K562 (cell line): ENCODE results near the gene KATNAL1. TPM values are rescaled to one million over a fixed set of nuclear protein-coding genes. Genes with fewer than 3 reads are reported as not detected.

Experiments used
- ETS2 ChIP-seq: IDR thresholded peaks from 2 replicates; pipeline ENCODE4 v1.6.1; 2016; ENCODE audit warnings: borderline replicate concordance, missing genetic modification characterization, mild to moderate bottlenecking, moderate library complexity, missing compliant biosample characterization; ENCODE audit not compliant: poor library complexity, severe bottlenecking
- KLF6 ChIP-seq: fragments of 250-450 bp; sonication (Bioruptor Pico); IDR thresholded peaks from 2 replicates; pipeline ENCODE4 v1.4.0; 2020; ENCODE audit warnings: mild to moderate bottlenecking, moderate library complexity, borderline replicate concordance
- NR4A1 ChIP-seq, 2 experiments: fragments of 250-450 bp in 1 of 2; fragments of 450-650 bp in 1 of 2; sonication (Bioruptor Pico) in 1 of 2; IDR thresholded peaks; 2 replicates each; pipeline versions ENCODE4 v1.4.0 to v1.6.1; 2016 to 2020; ENCODE audit warnings: mild to moderate bottlenecking in 2 of 2, missing compliant biosample characterization in 1 of 2, missing genetic modification characterization in 1 of 2, moderate library complexity in 1 of 2
- RAD21 ChIP-seq, 2 experiments: fragments of 250-450 bp in 1 of 2; fragments of 450-650 bp in 1 of 2; sonication (Bioruptor Pico) in 1 of 2; formaldehyde crosslinking in 1 of 2; IDR thresholded peaks in 1 of 2; conservative IDR thresholded peaks in 1 of 2; 2 replicates each; pipeline versions ENCODE4 v1.4.0 to v1.8.0; 2020 to 2022; ENCODE audit warnings: mild to moderate bottlenecking in 2 of 2, moderate library complexity in 1 of 2
- RUNX1 ChIP-seq: sonication (generic); IDR thresholded peaks from 2 replicates; pipeline ENCODE4 v1.6.1; 2016; ENCODE audit warnings: antibody characterized with exemption, low read depth
- TAF1 ChIP-seq: IDR thresholded peaks from 2 replicates; pipeline ENCODE4 v1.6.1; 2011; ENCODE audit warnings: mild to moderate bottlenecking, low read length, moderate library complexity; ENCODE audit not compliant: insufficient read depth, control insufficient read depth, severe bottlenecking; ENCODE audit errors: extremely low read depth
- TCF3 ChIP-seq: sonication (generic); formaldehyde crosslinking; IDR thresholded peaks from 2 replicates; pipeline ENCODE4 v1.4.0; 2020; ENCODE audit warnings: mild to moderate bottlenecking, missing genetic modification reagents
- XRCC3 ChIP-seq: fragments of 450-650 bp; IDR thresholded peaks from 2 replicates; pipeline ENCODE4 v1.6.1; 2017; ENCODE audit warnings: mild to moderate bottlenecking, moderate library complexity
- XRCC4 ChIP-seq: IDR thresholded peaks from one replicate; pipeline ENCODE4 v1.6.1; 2011; ENCODE audit not compliant: insufficient read depth, insufficient read length; ENCODE audit errors: extremely low read depth
- ZFP36 ChIP-seq: fragments of 150-350 bp; IDR thresholded peaks from 2 replicates; pipeline ENCODE4 v1.6.1; 2018; ENCODE audit warnings: low read length, low read depth; ENCODE audit not compliant: partially characterized antibody
- ZNF140 ChIP-seq: fragments of 250-450 bp; sonication (Bioruptor Pico); IDR thresholded peaks from 2 replicates; pipeline ENCODE4 v1.8.0; 2021; ENCODE audit warnings: moderate library complexity, mild to moderate bottlenecking, inconsistent platforms
- polyA plus RNA-seq, 8 experiments: library from polyadenylated mRNA; depleted of rRNA in 4 of 8; stranded (reverse) in 5 of 8; unstranded in 3 of 8; fragments of >200 nt; fragmentation: Nextera tagmentation in 2 of 8; fragmentation: Illumina TruSeq in 1 of 8; extraction: Ambion mirVana in 2 of 8; extraction: Trizol in 1 of 8; gene quantifications; 2 replicates each; pipeline versions ENCODE4 v1.2.1 to v1.2.3, GENCODE V29; 2011 to 2014; ENCODE audit warnings: inconsistent platforms in 1 of 8, missing spikeins in 1 of 8
- total RNA-seq, 7 experiments: library from RNA; depleted of rRNA in 6 of 7; stranded (reverse); fragments of >200 nt in 6 of 7; fragmentation: Illumina TruSeq in 2 of 7; extraction: Trizol in 2 of 7; gene quantifications; 2 replicates each; pipeline versions ENCODE4 v1.2.1 to v1.2.3, GENCODE V29; 2011 to 2021; ENCODE audit warnings: low replicate concordance in 1 of 7
- TF ChIP-seq, protein P1 (sequence below): fragments of 450-650 bp; IDR thresholded peaks from one replicate; pipeline ENCODE4 v1.6.1; 2018; ENCODE audit warnings: mild to moderate bottlenecking, moderate library complexity; ENCODE audit not compliant: partially characterized antibody
- TF ChIP-seq, protein P2 (sequence below): fragments of 250-450 bp; sonication (Bioruptor Pico); IDR thresholded peaks from 2 replicates; pipeline ENCODE4 v1.5.0; 2021
- TF ChIP-seq, protein P3 (sequence below): fragments of 250-450 bp; sonication (Bioruptor Pico); IDR thresholded peaks from 2 replicates; pipeline ENCODE4 v1.8.0; 2022; ENCODE audit warnings: inconsistent platforms
- TF ChIP-seq, protein P4 (sequence below): IDR thresholded peaks from 3 replicates; pipeline ENCODE4 v1.6.1; 2011; ENCODE audit warnings: borderline replicate concordance, mild to moderate bottlenecking, moderate library complexity; ENCODE audit not compliant: insufficient read length; ENCODE audit errors: extremely low read depth
- TF ChIP-seq, protein P5 (sequence below), 2 experiments: fragments of 450-650 bp; conservative IDR thresholded peaks; 2 replicates each; pipeline ENCODE4 v1.6.1; 2017; ENCODE audit warnings: mild to moderate bottlenecking in 2 of 2, moderate library complexity in 2 of 2

The KATNAL1 gene
- total and polyA plus RNA-seq, 9 of the 15 experiments (the other 6 are each of a cell fraction or from before 2014, with no cell fraction given) = 2.5 to 8.2 (median 5.5) TPM

DNA sequence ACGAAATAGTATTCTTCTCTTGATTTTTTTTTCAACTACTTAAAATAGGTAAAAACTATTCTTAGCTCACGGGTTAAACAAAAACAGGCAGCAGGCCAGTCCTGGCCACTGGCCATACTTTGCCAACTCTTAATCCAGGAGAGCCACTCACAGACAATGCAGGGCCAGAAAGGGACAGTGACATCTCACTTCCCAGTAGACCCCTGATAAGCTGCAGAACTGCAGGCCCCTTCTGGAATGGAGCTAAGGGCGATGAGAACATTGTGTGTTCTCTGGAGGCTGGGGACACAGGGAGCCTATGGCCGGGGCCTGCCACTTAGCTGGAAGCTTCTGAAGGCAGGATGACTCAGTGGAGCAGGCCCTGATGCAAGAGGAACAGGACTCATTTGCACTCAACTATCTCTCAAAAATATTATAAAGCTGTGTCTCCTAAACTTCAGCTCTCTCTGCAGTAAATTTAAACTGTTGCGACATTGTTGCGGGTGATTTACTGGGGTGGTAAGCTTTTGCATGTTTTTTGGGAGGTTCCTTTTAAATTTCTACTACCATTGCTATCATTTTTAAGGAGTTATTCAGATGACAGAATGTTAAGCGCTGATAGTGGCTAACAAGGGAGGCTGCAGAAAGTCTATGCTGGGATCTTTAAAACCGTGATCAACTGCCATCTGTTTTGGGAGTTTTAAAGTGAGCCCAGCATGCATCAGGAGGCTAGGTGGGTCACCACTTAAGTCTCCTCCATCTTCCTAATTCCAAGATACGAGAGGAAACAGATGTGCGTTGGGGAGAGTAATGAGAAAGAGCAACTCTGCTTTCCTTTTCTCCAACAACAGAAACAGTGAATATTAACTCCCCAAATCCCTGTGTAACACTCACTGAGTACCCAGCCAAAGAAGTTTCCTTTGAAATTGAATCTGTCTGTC lies 33.2 kb upstream of the KATNAL1 start (continued):
- TF ChIP-seq ZFP36 (no peak), ZNF140 (CRISPR knock-in tag) (no peak), XRCC4 (no peak), XRCC3 (no peak), NR4A1 (CRISPR knock-in tag; IDR thresholded peaks at IDR 0.05) (no peak), NR4A1 (tag; IDR thresholded peaks at IDR 0.05) (no peak), ETS2 (tag) (no peak), KLF6 (CRISPR knock-in tag) (no peak), TAF1 (no peak), RAD21 (CRISPR knock-in tag; conservative IDR thresholded peaks at IDR 0.05 in 1 of 2, IDR thresholded peaks at IDR 0.05 in 1 of 2) (no peak), TCF3 (CRISPR knock-in tag) (peak; percentile 45; the same call in 1 of the 2 replicates), RUNX1 (no peak)
- TF ChIP-seq, protein P1, sequence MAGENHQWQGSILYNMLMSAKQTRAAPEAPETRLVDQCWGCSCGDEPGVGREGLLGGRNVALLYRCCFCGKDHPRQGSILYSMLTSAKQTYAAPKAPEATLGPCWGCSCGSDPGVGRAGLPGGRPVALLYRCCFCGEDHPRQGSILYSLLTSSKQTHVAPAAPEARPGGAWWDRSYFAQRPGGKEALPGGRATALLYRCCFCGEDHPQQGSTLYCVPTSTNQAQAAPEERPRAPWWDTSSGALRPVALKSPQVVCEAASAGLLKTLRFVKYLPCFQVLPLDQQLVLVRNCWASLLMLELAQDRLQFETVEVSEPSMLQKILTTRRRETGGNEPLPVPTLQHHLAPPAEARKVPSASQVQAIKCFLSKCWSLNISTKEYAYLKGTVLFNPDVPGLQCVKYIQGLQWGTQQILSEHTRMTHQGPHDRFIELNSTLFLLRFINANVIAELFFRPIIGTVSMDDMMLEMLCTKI = no peak
- TF ChIP-seq, protein P2, sequence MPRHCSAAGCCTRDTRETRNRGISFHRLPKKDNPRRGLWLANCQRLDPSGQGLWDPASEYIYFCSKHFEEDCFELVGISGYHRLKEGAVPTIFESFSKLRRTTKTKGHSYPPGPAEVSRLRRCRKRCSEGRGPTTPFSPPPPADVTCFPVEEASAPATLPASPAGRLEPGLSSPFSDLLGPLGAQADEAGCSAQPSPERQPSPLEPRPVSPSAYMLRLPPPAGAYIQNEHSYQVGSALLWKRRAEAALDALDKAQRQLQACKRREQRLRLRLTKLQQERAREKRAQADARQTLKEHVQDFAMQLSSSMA = no peak
- TF ChIP-seq, protein P3, sequence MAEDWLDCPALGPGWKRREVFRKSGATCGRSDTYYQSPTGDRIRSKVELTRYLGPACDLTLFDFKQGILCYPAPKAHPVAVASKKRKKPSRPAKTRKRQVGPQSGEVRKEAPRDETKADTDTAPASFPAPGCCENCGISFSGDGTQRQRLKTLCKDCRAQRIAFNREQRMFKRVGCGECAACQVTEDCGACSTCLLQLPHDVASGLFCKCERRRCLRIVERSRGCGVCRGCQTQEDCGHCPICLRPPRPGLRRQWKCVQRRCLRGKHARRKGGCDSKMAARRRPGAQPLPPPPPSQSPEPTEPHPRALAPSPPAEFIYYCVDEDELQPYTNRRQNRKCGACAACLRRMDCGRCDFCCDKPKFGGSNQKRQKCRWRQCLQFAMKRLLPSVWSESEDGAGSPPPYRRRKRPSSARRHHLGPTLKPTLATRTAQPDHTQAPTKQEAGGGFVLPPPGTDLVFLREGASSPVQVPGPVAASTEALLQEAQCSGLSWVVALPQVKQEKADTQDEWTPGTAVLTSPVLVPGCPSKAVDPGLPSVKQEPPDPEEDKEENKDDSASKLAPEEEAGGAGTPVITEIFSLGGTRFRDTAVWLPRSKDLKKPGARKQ (CRISPR knock-in tag) = no peak
- TF ChIP-seq, protein P4, sequence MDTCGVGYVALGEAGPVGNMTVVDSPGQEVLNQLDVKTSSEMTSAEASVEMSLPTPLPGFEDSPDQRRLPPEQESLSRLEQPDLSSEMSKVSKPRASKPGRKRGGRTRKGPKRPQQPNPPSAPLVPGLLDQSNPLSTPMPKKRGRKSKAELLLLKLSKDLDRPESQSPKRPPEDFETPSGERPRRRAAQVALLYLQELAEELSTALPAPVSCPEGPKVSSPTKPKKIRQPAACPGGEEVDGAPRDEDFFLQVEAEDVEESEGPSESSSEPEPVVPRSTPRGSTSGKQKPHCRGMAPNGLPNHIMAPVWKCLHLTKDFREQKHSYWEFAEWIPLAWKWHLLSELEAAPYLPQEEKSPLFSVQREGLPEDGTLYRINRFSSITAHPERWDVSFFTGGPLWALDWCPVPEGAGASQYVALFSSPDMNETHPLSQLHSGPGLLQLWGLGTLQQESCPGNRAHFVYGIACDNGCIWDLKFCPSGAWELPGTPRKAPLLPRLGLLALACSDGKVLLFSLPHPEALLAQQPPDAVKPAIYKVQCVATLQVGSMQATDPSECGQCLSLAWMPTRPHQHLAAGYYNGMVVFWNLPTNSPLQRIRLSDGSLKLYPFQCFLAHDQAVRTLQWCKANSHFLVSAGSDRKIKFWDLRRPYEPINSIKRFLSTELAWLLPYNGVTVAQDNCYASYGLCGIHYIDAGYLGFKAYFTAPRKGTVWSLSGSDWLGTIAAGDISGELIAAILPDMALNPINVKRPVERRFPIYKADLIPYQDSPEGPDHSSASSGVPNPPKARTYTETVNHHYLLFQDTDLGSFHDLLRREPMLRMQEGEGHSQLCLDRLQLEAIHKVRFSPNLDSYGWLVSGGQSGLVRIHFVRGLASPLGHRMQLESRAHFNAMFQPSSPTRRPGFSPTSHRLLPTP = no peak
- TF ChIP-seq, protein P5, sequence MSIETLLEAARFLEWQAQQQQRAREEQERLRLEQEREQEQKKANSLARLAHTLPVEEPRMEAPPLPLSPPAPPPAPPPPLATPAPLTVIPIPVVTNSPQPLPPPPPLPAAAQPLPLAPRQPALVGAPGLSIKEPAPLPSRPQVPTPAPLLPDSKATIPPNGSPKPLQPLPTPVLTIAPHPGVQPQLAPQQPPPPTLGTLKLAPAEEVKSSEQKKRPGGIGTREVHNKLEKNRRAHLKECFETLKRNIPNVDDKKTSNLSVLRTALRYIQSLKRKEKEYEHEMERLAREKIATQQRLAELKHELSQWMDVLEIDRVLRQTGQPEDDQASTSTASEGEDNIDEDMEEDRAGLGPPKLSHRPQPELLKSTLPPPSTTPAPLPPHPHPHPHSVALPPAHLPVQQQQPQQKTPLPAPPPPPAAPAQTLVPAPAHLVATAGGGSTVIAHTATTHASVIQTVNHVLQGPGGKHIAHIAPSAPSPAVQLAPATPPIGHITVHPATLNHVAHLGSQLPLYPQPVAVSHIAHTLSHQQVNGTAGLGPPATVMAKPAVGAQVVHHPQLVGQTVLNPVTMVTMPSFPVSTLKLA (conservative IDR thresholded peaks at IDR 0.05) = no peak
